Activated CD4-positive, CD25-positive, alpha-beta regulatory T cell treated with anti-CD3 and anti-CD28 coated beads, Interleukin-2, amount 50 U/mL, for 24 hours (primary cell): ENCODE measurements around the gene RFX3.
"Not testable (repeated sequence)": the region's sequence is repeated elsewhere in the genome, so short reads cannot be mapped to it uniquely, and the experiment has no call there.

Experiments used
- ATAC-seq, 2 donors: fragments of 150-1000 bp; cut with Tn5 transposase; one replicate each; pipeline ENCODE4 v1.10.0; 2021; ENCODE audit warnings: mild to moderate bottlenecking in 1 of 2, moderate library complexity in 1 of 2

Gene RFX3

GRCh38 chr9:3342159-3342777 is 183.5 kb downstream of the RFX3 start:
- ATAC-seq = peak; percentile 72 to 82

- ATAC-seq = peak; percentile 42 to 65
Measured at GRCh38 chr9:3337515-3338225, 188.1 kb downstream of the RFX3 start.

DNA sequence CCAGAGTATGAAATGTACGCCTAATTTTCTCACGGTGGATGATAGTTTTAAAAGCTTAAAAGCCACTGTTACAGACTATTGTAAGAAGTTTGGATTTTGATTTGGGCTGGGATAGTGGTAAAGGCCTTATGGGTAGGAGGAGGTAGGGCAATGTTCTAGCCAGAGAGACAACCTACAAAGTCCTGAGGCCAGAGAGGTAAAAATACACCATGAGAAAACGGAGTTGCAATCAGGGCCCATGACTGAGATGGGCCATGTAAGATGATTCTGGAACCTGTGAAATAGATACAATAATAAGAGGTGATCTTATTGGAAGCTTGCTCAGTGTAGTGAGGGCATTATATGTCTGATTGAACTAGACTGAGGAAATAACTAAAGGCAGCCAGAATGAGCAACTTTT is 188.8 kb downstream of the RFX3 start:
- no peak for ATAC-seq

DNA sequence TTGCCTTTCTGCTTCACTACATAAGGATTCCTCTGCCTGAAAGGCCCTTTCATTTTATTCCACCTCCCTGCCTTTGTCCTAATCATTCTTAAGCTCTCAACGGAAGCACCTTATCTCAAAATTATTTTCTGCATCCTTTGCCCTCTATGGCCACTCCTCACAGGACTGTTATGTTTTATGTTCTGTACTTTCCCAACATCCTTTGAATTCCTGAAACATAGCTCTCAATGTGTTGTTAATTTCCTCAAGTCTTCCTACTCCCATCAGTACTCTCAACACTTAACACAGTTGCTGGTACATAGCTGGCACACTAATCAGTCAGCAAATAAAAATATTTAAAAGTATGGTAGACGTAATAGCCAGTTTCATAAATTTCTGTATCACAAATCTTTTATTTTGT is 193.0 kb downstream of the RFX3 start:
- no peak for ATAC-seq

- ATAC-seq = no peak
Measured at GRCh38 chr9:3331801-3332200, 194.0 kb downstream of the RFX3 start.

- no peak for ATAC-seq
Measured at GRCh38 chr9:3330792-3331420, 194.9 kb downstream of the RFX3 start.

DNA sequence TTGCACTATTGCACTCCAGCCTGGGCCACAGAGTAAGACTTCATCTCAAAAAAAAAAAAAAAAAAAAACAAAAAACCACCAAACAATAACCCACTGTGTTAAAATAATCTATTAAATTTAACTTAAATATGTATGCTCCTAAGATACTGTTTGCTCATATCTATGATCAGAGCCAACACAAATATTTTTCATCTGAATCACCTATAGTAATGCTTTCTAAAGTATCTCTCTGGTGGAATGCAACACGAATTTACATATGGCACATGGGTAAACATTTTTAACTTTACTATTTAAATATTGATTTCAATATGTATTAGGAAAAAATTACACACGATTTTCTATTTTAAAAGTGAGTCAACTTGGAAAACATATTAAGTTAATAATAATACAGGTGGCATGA is 196.4 kb downstream of the RFX3 start:
- no peak for ATAC-seq

GRCh38 chr9:3323714-3324113 is 202.1 kb downstream of the RFX3 start:
- ATAC-seq = no peak

- no peak for ATAC-seq
Measured at GRCh38 chr9:3321186-3321585, 204.6 kb downstream of the RFX3 start.

DNA sequence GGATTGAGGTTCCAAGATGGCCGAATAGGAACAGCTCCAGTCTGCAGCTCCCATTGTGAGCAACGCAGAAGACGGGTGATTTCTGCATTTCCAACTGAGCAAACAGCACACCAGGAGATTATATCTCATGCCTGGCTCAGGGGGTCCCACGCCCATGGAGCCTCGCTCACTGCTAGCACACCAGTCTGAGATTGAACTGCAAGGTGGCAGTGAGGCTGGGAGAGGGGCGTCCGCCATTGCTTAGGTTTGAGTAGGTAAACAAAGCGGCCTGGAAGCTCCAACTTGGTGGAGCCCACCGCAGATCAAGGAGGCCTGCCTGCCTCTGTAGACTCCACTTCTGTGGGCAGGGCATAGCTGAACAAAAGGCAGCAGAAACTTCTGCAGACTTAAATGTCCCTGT is 213.2 kb downstream of the RFX3 start:
- not testable (repeated sequence) for ATAC-seq

- ATAC-seq = no peak
Measured at GRCh38 chr9:3308609-3309008, 217.2 kb downstream of the RFX3 start.

DNA sequence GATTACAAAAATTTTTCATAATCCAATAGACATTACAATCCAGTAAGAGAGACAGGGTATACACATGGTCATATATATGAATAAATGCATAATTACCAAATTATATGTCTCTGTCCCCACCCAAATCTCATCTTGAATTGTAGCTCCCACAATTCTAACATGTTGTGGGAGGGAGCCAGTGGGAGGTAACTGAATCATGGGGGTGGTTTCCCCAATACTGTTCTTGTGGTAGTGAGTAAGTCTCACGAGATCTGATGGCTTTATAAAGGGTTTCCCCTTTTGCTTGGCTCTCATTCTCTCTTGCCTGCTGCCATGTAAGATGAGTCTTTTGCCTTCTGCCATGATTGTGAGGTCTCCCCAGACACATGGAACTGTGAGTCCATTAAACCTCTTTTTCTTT is 221.4 kb downstream of the RFX3 start:
- ATAC-seq = peak; percentile 17 to 48

DNA sequence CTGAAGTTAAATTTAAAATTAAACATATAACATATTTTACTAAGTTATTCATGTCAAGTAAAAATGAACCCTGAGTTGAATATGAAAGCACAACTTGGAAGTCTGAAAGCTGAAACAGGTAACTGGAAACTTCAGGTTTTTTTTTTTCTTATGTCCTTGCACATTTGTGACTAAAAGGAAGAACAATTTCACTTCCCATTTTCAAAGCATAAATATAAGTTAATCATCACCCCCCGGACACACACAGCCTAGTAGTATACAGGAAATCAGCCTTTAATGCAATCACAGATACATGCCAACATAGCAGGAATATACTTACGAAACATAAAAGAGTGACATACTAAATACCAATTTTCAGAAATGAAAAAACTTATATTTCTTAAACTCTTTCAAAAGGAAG is 225.9 kb downstream of the RFX3 start:
- ATAC-seq = peak in 1 of 2 donors; percentile 38

GRCh38 chr9:3296536-3296935 is 229.3 kb downstream of the RFX3 start:
- no peak for ATAC-seq

DNA sequence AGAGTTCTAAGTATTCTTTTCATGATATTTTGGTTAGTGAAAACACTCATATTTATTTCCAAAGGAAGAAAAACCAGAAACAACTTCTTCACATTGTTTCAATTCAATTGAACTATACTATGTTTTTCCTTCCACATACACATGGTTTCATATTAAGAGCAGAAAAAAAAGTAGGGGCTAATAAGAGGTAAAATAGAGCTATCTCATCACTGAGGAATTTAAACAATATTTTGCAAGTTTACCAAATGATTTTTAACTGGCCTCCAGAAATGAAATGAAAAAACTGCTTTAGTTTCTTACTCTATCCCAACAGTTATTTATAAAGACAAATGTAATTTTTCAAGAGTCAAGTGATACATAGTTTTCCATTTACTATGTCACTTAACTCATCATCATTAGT is 233.5 kb downstream of the RFX3 start:
- ATAC-seq = no peak

GRCh38 chr9:3290231-3290840 is 235.5 kb downstream of the RFX3 start:
- no peak for ATAC-seq

GRCh38 chr9:3288686-3289085 is 237.1 kb downstream of the RFX3 start:
- no peak for ATAC-seq

DNA sequence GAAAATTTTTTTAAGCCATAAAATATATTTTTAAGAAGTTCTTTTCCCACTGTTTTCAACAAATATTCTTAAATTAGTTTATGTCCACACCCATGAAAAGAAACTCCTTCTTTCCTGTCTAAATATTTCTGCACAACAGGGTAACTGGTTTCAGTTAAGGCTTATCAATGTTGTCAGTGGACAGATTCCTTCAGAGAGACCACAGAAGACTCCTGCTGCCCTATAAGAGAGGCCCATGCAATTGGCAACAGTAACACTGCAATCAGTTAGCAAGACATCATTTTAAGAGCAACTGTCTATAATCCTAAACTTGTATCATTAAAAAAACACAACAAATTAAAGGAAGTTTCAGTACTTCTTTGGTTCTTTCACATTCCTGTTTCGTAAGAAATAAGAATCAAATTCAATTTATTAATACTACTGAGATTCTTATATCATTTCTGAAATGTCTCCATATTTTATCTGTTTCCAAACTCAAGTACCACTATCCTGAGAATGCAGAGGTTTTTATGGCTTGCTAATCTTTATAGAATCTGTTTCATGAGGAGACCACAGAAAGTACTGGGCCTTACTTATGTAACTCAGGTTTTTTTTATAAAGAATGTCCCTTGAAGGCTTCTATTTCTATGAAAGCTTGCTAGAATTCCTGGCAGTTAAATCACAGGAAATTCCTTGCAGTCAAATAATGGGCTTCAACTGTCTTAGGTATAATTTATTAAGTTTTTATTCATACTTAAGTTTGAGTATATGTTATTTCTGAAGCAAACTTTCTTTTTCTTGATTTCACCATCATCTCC is 240.2 kb downstream of the RFX3 start:
- no peak for ATAC-seq

- no peak for ATAC-seq
Measured at GRCh38 chr9:3282365-3282764, 243.4 kb downstream of the RFX3 start.

DNA sequence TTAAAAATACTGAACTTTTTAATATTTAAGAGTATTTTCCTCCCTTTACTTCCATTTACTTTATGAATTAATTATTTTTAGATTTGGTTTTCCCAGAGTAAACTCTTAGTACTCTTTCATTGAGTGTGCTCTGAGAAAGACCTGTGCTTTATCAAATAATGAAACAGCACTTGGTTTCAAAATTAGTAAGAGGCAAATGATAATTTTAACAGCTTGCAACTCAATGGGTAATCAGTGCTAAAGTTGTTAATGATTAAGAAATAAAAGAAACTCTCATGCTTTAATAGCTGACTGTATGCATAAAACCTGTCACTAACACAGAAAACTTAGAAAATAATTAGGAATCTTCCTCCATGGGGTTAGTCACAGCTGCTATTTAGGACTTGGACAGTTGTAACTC is 244.4 kb downstream of the RFX3 start:
- ATAC-seq = no peak

GRCh38 chr9:3277200-3277599 is 248.6 kb downstream of the RFX3 start:
- no peak for ATAC-seq

- ATAC-seq = no peak
Measured at GRCh38 chr9:3271581-3271980, 254.2 kb downstream of the RFX3 start.

DNA sequence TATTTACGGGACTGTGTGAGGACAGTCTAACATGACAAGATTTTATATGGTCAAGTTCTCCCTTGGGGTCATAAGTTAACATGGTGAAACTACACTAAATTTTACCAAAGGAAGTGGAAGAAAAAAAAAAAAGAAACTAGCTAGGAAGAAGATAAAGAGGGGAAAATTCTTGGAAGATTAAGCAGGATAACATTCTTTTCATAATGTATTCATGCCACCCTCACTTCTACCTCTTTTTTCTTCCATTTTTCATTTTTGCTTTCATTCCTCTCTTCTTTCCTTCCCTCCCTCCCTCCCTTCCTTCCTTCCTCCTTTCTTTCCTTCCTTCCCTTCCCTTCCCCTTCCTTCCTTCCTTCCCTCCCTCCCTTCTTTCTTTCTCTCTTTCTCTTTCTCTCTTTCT is 254.6 kb downstream of the RFX3 start:
- ATAC-seq = no peak
